MCF 10A (cell line): ENCODE measurements around the gene FLT1. TPM values are rescaled to one million over a fixed set of nuclear protein-coding genes. Genes with fewer than 3 reads are reported as not detected.

Source experiments
- BruUV-seq: library from RNA; stranded (reverse); fragments of 400-500 nt; replicated peaks from 2 replicates; lab custom pipeline; 2021; lab: Mats Ljungman, UMichigan
- CTCF ChIA-PET: fragments of 300-600 bp; sonication (Branson Sonifier 250); formaldehyde crosslinking; extraction: SDS; loops from one replicate; lab custom pipeline; 2021; ENCODE audit warnings: antibody characterized with exemption, inconsistent platforms; lab: Yijun Ruan, JAX
- POLR2A ChIA-PET: fragments of 300-600, 350-650 bp; sonication (Branson Sonifier 250); formaldehyde crosslinking; extraction: SDS; loops from one replicate; lab custom pipeline; 2020; ENCODE audit warnings: antibody characterized with exemption, inconsistent platforms; lab: Yijun Ruan, JAX
- DNase-seq: peaks from one replicate; pipeline ENCODE4 v3.0.0-alpha.2; 2018; ENCODE audit not compliant: unreplicated experiment
- H3K27ac Mint-ChIP-seq: one replicate; pipeline ENCODE4 v1.8.0; 2022; ENCODE audit warnings: mild to moderate bottlenecking, low read depth, mixed read lengths; ENCODE audit not compliant: unreplicated experiment
- H3K27me3 Mint-ChIP-seq: one replicate; pipeline ENCODE4 v1.8.0; 2022; ENCODE audit warnings: mixed read lengths; ENCODE audit not compliant: insufficient read depth, unreplicated experiment
- H3K36me3 Mint-ChIP-seq: one replicate; pipeline ENCODE4 v1.8.0; 2022; ENCODE audit warnings: mild to moderate bottlenecking, moderate library complexity, mixed read lengths; ENCODE audit not compliant: insufficient read depth, unreplicated experiment
- H3K4me1 Mint-ChIP-seq: one replicate; pipeline ENCODE4 v1.8.0; 2022; ENCODE audit warnings: mixed read lengths; ENCODE audit not compliant: insufficient read depth, unreplicated experiment
- H3K4me3 Mint-ChIP-seq: one replicate; pipeline ENCODE4 v1.8.0; 2022; ENCODE audit warnings: mild to moderate bottlenecking, moderate library complexity, mixed read lengths; ENCODE audit not compliant: unreplicated experiment
- H3K9me3 Mint-ChIP-seq: one replicate; pipeline ENCODE4 v1.8.0; 2022; ENCODE audit warnings: mixed read lengths; ENCODE audit not compliant: unreplicated experiment
- CTCF ChIP-seq: fragments of 200-600 bp; IDR thresholded peaks from one replicate; pipeline ENCODE4 v1.8.0; 2022; ENCODE audit warnings: antibody characterized with exemption, mild to moderate bottlenecking; ENCODE audit not compliant: unreplicated experiment
- intact Hi-C: fragments of 100-400 bp; cut with micrococcal nuclease; formaldehyde crosslinking; loops from 2 replicates; pipeline ENCODE4 v1.14.1; 2022
- total RNA-seq: library from RNA; stranded (reverse); gene quantifications from 2 replicates; pipeline ENCODE4 v1.2.3, GENCODE V29; 2022

The FLT1 gene
- total RNA-seq, 1 experiment from 2014 or later: not detected

- no TSS peak for BruUV-seq
- POLR2A ChIA-PET: no interaction called here
- H3K4me1 Mint-ChIP-seq: no peaks in the 10 kb centered on the region
- no peak overlapping the region for H3K4me3 Mint-ChIP-seq
- H3K9me3 Mint-ChIP-seq: no peaks in the 10 kb centered on the region
- intact Hi-C loops: no loop called here
- no peak overlapping the region for H3K27ac Mint-ChIP-seq
- H3K36me3 Mint-ChIP-seq: no peaks in the 10 kb centered on the region
- DNase-seq: peak; percentile 8
- TF ChIP-seq CTCF: no peak
- H3K27me3 Mint-ChIP-seq: peaks cover 9% of the 10 kb centered on the region
- CTCF ChIA-PET: no interaction called here
Measured at GRCh38 chr13:28415994-28416421, 78.9 kb downstream of the FLT1 start.

- CTCF ChIA-PET: interaction anchor here (0.6 kb wide), 1 partner anchor 39 kb away, joined by 4 read pairs; no protein-coding TSS in a partner anchor
- Mint-ChIP-seq H3K27me3 (peaks cover 14% of the 10 kb centered on the region), H3K4me3 (no peak overlapping the region), H3K36me3 (no peaks in the 10 kb centered on the region), H3K4me1 (no peaks in the 10 kb centered on the region), H3K9me3 (no peaks in the 10 kb centered on the region), H3K27ac (no peak overlapping the region)
- no peak for DNase-seq
- BruUV-seq: no TSS peak
- no peak for TF ChIP-seq CTCF
- POLR2A ChIA-PET: no interaction called here
- intact Hi-C loops: no loop called here
Measured at GRCh38 chr13:28413999-28414398, 80.9 kb downstream of the FLT1 start.

- BruUV-seq: no TSS peak
- TF ChIP-seq CTCF: no peak
- Mint-ChIP-seq H3K4me3 (no peak overlapping the region), H3K27me3 (peaks cover 14% of the 10 kb centered on the region), H3K36me3 (no peaks in the 10 kb centered on the region), H3K27ac (no peak overlapping the region), H3K9me3 (no peaks in the 10 kb centered on the region), H3K4me1 (no peaks in the 10 kb centered on the region)
- ChIA-PET CTCF (no interaction called here), POLR2A (interaction anchor here (0.6 kb wide), 1 partner anchor 60 kb away, joined by 3 read pairs; no protein-coding TSS in a partner anchor)
- no peak for DNase-seq
- intact Hi-C loops: no loop called here
Measured at GRCh38 chr13:28412981-28413380, 81.9 kb downstream of the FLT1 start.

- Mint-ChIP-seq H3K36me3 (no peaks in the 10 kb centered on the region), H3K9me3 (no peaks in the 10 kb centered on the region), H3K27me3 (peaks cover 14% of the 10 kb centered on the region), H3K27ac (no peak overlapping the region), H3K4me1 (no peaks in the 10 kb centered on the region), H3K4me3 (no peak overlapping the region)
- ChIA-PET POLR2A (no interaction called here), CTCF (interaction anchor here (0.6 to 0.7 kb wide), 2 partner anchors 96 to 222 kb away, joined by 4 to 5 read pairs; no protein-coding TSS in a partner anchor)
- TF ChIP-seq CTCF: no peak
- no TSS peak for BruUV-seq
- intact Hi-C loops: no loop called here
- DNase-seq: no peak
Measured at GRCh38 chr13:28411831-28412353, 83.0 kb downstream of the FLT1 start.
